Parathyroid adenoma (tissue), 2 donors: ENCODE data around the gene PLCB3.

Experiments used
- H2AFZ ChIP-seq: fragments of 300-600 bp; sonication (generic); one replicate; pipeline ENCODE4 v1.7.0; 2017; ENCODE audit warnings: antibody characterized with exemption, mild to moderate bottlenecking
- H3K27ac ChIP-seq: fragments of 300-600 bp; sonication (generic); one replicate; pipeline ENCODE4 v1.7.0; 2017
- H3K27me3 ChIP-seq: fragments of 300-600 bp; sonication (generic); one replicate; pipeline ENCODE4 v1.7.0; 2017; ENCODE audit warnings: low read length; ENCODE audit not compliant: control insufficient read depth, insufficient read depth
- H3K36me3 ChIP-seq: fragments of 300-600 bp; sonication (generic); one replicate; pipeline ENCODE4 v1.7.0; 2017; ENCODE audit warnings: low read length; ENCODE audit not compliant: control insufficient read depth, insufficient read depth
- H3K4me1 ChIP-seq: fragments of 300-600 bp; sonication (generic); one replicate; pipeline ENCODE4 v1.7.0; 2017; ENCODE audit warnings: control low read depth
- H3K4me2 ChIP-seq: fragments of 300-600 bp; sonication (generic); one replicate; pipeline ENCODE4 v1.7.0; 2017; ENCODE audit warnings: low read length
- H3K4me3 ChIP-seq: fragments of 300-600 bp; sonication (generic); one replicate; pipeline ENCODE4 v1.7.0; 2017; ENCODE audit warnings: low read depth, low read length
- H3K79me2 ChIP-seq: fragments of 300-600 bp; sonication (generic); one replicate; pipeline ENCODE4 v1.7.0; 2017; ENCODE audit warnings: control low read depth
- H3K9ac ChIP-seq: fragments of 300-600 bp; sonication (generic); one replicate; pipeline ENCODE4 v1.7.0; 2017; ENCODE audit warnings: mild to moderate bottlenecking
- H3K9me3 ChIP-seq: fragments of 300-600 bp; sonication (generic); one replicate; pipeline ENCODE4 v1.7.0; 2017; ENCODE audit warnings: low read length; ENCODE audit not compliant: control insufficient read depth
- CTCF ChIP-seq: fragments of 300-600 bp; sonication (generic); IDR thresholded peaks from one replicate; pipeline ENCODE4 v1.7.0; 2017; ENCODE audit warnings: antibody characterized with exemption, mild to moderate bottlenecking
- donor health status: primary hyperparathyroidism.

The PLCB3 gene

DNA sequence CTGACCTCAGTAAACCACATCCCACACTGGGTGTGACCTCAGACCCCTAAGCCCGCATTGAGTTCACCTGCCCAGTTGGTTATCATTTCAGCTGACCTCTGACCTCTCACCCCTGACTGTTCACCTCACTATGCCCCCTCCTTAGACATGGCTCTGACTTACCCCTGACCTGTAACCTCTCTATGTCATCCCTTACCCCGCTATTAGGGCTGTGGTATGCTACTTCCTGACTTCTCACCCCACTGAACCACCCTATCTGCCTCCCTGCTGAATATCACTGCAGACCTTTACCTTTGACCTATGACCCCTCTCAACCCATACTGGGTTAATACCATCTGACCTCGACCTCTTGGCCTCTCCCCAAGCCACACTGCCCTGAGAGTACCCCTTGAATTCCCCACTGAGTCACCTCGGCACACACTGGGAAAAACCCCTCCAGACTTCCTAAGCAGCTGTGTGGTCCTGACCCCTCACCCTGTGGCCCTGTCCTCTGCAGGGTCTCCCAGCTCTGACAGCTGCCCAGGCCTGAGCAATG, 8.3 kb downstream of the PLCB3 start:
- Histone ChIP-seq H3K79me2 (no peaks in the 10 kb centered on the region), H3K4me2 (no peak overlapping the region), H3K36me3 (no peaks in the 10 kb centered on the region), H3K27ac (no peak overlapping the region), H3K9ac (no peak overlapping the region), H3K9me3 (no peaks in the 10 kb centered on the region), H3K4me3 (no peak overlapping the region), H3K4me1 (peaks cover 18% of the 10 kb centered on the region), H2AFZ (no peak overlapping the region), H3K27me3 (no peaks in the 10 kb centered on the region)
- no peak for TF ChIP-seq CTCF

DNA sequence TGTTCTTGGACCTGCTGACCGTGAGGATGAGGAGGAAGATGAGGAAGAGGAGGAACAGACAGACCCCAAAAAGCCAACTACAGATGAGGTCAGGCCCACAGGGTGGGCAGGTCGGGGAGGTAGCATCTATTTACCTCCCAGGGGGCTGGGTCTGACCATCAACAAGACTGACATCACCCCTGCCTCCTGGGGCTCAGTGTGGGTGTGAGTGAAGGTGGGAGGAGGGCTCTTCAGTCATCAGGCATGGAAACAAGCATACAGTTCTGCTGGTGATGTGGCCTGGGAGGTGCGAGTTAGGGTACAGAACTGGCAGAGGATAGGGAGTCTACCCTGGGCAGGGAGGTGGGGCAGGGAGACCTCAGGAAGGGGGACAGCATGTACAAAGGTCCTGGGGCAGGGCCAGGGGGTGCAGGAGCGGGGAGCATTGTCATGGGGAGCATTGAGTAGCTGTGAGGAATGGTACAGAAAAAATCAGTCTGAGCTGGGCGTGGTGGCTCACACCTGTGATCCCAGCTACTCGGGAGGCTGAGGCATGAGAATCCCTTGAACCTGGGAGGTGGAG, 8.9 kb downstream of the PLCB3 start:
- no peak overlapping the region for H3K4me3 ChIP-seq
- peaks cover 12% of the 10 kb centered on the region for H3K4me1 ChIP-seq
- no peaks in the 10 kb centered on the region for H3K79me2 ChIP-seq
- no peak overlapping the region for H2AFZ ChIP-seq
- H3K36me3 ChIP-seq = no peaks in the 10 kb centered on the region
- H3K27ac ChIP-seq = no peak overlapping the region
- no peaks in the 10 kb centered on the region for H3K27me3 ChIP-seq
- H3K9ac ChIP-seq = no peak overlapping the region
- no peaks in the 10 kb centered on the region for H3K9me3 ChIP-seq
- no peak for TF ChIP-seq CTCF
- H3K4me2 ChIP-seq = no peak overlapping the region

GRCh38 chr11:64261556-64262080, 10.3 kb downstream of the PLCB3 start:
- Histone ChIP-seq H3K79me2 (no peaks in the 10 kb centered on the region), H3K4me3 (no peak overlapping the region), H3K36me3 (no peaks in the 10 kb centered on the region), H3K27ac (no peak overlapping the region), H3K9ac (no peak overlapping the region), H2AFZ (no peak overlapping the region), H3K4me2 (no peak overlapping the region), H3K4me1 (no peaks in the 10 kb centered on the region), H3K27me3 (no peaks in the 10 kb centered on the region), H3K9me3 (no peaks in the 10 kb centered on the region)
- TF ChIP-seq CTCF = no peak

GRCh38 chr11:64262271-64263002, 11.1 kb downstream of the PLCB3 start:
- Histone ChIP-seq H3K4me3 (no peak overlapping the region), H3K9ac (no peak overlapping the region), H3K9me3 (no peaks in the 10 kb centered on the region), H3K27ac (no peak overlapping the region), H3K36me3 (no peaks in the 10 kb centered on the region), H3K79me2 (no peaks in the 10 kb centered on the region), H3K27me3 (no peaks in the 10 kb centered on the region), H2AFZ (no peak overlapping the region), H3K4me1 (no peaks in the 10 kb centered on the region), H3K4me2 (no peak overlapping the region)
- no peak for TF ChIP-seq CTCF
